Lower leg skin (tissue), 3 donors: ENCODE measurements around the gene ANKFN1.

Source experiments
- CTCF ChIP-seq, 3 donors: fragments of 450-650 bp; IDR thresholded peaks; one replicate each; pipeline ENCODE4 v1.5.1; 2016; ENCODE audit warnings: antibody characterized with exemption in 3 of 3, mild to moderate bottlenecking in 3 of 3, moderate library complexity in 2 of 3
- POLR2A ChIP-seq, 2 donors: fragments of 450-650 bp; IDR thresholded peaks; one replicate each; pipeline ENCODE4 v1.6.1; 2016 to 2017; ENCODE audit warnings: antibody characterized with exemption in 2 of 2, mild to moderate bottlenecking in 1 of 2, moderate library complexity in 1 of 2

GRCh38 chr17:56325313-56326000 is 172.2 kb downstream of the ANKFN1 start:
- TF ChIP-seq CTCF (IDR thresholded peaks at IDR 0.05) (no peak), POLR2A (IDR thresholded peaks at IDR 0.05) (no peak)
